GM18907 (cell line): ENCODE data around the gene PDE6A.
"Not testable (repeated sequence)": the region's sequence is repeated elsewhere in the genome, so short reads cannot be mapped to it uniquely, and the experiment has no call there.

Experiments used
- ATAC-seq: cut with Tn5 transposase; IDR thresholded peaks from one replicate; pipeline ENCODE4 v1.9.1; 2021; ENCODE audit warnings: mild to moderate bottlenecking, moderate library complexity; ENCODE audit not compliant: unreplicated experiment

Gene PDE6A

DNA sequence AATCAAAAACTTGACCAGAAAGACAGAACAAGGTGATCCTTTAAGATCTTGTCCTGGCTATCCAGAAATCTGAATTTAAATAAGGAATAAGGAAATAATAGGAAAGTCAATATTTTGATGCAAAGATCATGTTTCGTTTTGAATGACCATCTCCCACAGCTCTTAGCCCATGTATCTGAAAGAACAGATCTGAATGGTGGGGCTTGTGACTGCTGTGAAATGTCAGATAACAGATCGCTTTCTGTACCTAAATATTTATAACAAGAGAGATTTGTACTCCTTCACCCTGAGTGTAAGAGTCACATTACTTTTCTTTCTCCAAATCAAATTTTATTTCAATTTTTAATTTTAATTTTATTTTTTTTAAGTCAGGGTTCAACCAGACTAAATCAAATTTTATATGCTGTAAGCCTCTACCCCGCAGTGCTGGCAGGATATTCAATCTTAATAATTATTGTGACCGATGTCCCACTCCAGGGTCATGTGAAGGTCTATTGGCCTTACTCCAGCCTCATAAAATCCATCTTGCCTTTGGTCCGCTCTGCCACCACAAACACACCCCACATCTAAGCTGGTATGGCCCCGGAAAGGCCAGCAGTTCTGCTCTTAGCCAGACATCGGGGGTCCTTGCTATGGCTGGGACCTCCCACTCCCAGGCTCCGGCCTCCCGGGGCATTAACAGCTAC is 9.0 kb upstream of the PDE6A start:
- no peak for ATAC-seq

GRCh38 chr5:149951138-149951749 is 6.7 kb upstream of the PDE6A start:
- ATAC-seq = no peak

DNA sequence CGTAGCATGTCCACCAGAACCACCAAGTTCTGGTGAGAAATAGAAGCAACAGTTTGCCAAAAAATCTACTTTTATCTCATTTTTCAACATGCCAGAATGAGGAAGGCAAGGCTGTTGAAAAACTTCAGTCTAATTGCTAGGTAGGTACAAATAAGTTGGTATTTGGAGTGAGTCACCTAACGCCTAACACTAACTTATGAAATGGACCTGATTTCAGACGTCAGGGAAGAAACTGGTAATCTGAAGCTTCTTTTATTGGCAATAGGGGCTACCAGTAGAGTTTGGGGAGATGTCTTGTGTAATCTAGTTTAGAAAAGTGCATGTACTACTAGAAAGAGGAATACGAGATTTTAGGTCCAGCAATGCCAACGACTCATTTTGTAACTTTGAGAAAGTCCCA is 4.4 kb upstream of the PDE6A start:
- no peak for ATAC-seq

DNA sequence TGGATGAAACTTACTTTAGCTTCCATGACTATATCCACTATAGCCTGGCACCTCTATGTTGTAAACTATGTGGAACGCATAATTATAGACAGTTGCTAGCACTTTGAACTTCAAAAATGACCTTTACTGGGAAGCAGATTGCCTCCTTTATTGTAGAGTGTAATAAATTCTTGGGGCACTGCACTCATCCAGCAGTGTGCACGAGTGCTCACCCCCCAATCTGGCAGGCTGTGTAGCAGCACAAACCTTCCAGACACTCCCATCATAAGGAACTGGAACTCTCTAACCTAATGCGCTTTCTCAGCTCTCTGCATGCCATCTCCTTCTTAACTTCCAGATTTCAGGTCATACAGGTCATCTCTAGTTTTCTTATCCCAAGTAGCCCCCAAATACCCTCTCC is 1.5 kb upstream of the PDE6A start:
- ATAC-seq = no peak

- not testable (repeated sequence) for ATAC-seq
These were observed 1.2 kb downstream of the PDE6A start for GRCh38 chr5:149943177-149943949.

GRCh38 chr5:149942741-149943169 is 1.8 kb downstream of the PDE6A start:
- ATAC-seq = not testable (repeated sequence)

- ATAC-seq = no peak
These were observed 2.4 kb downstream of the PDE6A start for GRCh38 chr5:149942199-149942598.

DNA sequence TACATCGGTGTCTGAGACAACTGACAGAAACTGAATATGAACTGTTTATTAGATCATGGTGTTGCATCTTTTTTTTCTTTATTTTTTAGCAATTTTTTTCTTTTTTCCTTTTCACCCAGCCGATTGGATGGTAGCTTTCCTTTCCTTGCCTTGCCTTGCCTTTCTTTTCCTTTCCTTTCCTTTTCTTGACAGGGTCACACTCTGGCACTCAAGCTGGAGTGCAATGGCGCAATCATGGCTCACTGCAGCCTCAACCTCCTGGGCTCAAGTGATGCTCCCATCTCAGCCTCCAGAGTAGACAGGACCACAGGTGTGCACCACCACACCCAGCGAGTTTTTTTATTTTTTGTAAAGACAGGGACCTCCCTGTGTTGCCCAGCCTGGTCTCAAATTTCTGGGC is 2.8 kb downstream of the PDE6A start:
- ATAC-seq = no peak

DNA sequence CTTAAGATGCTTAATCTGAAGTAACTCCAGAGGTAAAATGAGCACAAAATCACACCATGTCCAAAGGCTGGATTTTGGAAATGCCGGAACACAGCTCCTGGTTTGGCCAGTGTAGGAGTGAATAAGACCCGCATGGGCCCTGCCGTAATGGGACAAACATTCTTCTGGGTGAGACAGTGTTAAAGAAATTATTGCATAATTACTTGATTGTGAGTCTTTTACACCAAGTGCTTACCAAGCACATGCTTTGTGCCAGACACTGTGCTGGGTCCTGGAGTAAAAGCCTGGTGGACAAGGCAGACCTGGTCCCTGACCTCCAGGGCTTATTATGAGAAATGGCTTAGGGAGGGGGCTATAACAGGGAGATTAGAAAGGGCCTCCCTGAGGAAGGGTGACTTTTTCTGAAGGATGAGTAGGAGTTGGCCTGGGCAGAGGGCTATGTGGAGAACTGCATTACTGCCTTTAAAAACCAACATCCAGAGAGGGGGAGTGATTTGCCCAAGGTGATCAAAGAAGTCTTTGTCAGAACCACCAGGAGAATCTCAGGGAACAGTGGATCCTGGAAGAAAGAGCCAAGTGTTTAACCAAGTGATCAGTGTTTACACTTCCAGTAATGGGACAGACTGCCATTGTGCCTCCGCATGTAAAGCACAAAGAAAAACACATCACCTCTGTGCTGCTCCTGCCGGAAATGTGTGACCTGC is 3.5 kb downstream of the PDE6A start:
- no peak for ATAC-seq

DNA sequence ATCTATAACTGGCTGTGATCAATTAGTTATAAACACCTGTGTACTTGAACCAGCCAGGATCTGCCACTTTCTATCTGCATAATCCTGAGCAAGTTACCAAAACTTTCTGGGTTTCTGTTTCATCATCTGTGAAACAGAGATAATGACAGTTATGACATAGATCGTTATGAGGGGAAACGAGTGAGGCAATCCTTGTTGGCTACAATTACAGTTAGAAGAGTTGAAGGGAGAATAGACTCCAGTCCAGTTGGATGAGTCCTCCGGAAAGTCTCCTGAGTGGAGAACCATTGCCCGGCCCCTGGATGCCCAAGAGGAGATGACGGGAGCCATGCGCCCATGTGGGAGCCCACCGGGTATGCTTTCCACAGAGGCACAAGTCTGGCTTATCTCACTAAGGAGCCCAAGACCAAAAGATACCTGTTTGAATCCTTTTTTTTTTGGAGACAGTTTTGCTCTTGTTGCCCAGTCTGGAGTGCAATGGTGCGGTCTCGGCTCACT is 4.5 kb downstream of the PDE6A start:
- ATAC-seq = peak; percentile 60

DNA sequence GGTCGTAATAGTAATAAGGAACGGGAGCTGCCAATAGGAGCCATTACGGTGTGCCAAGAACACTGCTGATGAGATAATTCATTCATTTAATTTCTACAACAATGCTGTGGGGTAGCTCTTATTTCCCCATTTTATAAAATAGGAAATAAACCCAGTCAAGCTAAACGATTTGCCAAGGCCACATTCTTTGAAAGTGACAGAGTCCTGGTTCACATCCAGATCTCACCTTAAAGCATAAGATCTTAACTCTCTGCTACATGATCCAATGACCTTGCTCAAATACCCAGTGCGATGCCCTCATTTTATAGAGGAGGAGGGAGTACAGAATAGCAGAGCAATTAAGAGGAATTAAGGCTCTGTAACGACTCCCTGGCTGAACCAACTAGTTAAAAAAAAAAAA is 5.0 kb downstream of the PDE6A start:
- no peak for ATAC-seq

- no peak for ATAC-seq
These were observed 5.7 kb downstream of the PDE6A start for GRCh38 chr5:149938791-149939358.

- ATAC-seq = no peak
These were observed 6.3 kb downstream of the PDE6A start for GRCh38 chr5:149938279-149938678.

- ATAC-seq = no peak
These were observed 7.0 kb downstream of the PDE6A start for GRCh38 chr5:149937610-149938009.

- ATAC-seq = no peak
These were observed 7.9 kb downstream of the PDE6A start for GRCh38 chr5:149936700-149937091.

- ATAC-seq = no peak
These were observed 8.4 kb downstream of the PDE6A start for GRCh38 chr5:149936044-149936699.

DNA sequence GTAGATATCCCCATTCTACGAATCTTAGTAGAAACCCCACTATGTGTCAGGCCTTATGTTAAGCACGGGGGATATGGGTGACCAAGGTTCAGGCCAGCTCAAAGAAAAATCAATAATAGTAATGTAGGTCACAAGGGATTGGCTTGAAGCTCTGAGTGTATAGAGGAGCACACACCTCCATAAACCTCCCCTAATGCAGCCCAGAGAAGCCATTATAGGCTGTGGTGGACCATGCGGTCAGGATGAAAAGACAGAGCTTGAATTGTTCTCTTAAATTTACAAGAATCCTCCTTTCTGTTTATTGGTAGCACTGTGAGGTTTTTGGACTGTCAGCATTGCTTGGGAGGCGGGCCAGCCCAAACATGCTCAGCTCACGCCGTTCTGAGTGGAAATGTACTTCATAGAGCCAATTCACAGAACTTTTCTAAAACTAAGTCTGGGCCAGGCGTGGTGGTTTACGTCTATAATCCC is 9.1 kb downstream of the PDE6A start:
- ATAC-seq = no peak

DNA sequence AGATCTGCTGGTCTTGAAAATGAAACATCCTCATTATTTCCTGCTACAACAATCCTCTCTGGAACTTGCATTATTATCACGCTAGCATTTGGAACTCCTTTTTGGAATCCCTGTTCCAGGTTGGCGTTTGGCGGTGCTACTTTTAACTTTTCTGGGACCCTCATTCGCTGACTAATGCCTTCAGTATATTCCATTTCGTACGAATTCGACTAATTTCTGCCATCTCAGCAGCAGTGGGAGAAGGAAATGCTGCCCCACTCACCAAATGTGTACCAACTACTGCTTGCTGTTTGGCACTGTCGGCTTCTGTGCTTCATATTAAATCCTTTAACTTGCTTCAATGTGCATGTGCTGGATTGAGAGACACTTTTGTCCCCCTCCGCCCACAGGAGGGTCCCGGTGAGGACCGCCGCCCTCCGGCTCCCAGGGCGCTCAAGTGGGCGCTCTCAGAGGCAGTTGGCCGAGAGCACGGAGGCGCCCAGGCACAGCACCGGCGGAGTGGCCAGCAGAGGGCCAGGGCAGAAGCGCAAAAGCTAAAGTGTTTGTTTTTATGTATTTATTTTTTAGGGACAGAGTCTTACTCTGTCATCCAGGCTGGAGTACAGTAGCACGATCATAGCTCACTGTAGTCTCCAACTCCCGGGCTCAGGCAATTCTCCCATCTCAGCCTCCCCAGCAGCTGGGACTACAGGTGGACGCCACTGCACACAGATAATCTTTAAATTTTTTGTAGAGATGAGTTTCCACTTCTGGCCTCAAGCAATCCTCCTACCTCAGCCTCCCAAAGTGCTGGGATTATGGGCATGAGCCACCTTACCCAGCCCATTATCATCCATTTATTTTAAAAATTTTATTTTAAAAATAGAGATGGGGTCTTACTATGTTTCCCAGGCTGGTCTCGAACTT is 11.9 kb downstream of the PDE6A start:
- ATAC-seq = no peak

- ATAC-seq = no peak
These were observed 12.6 kb downstream of the PDE6A start for GRCh38 chr5:149931992-149932436.
